Spleen (tissue), 11 donors: Measurements from ENCODE around the gene TRIM60. TPM values are rescaled to one million over a fixed set of nuclear protein-coding genes. Genes with fewer than 3 reads are reported as not detected.

ENCODE experiments used
- DNase-seq: peaks from one replicate; pipeline ENCODE4 v3.0.0-alpha.2; 2020
- H3K27ac ChIP-seq, 8 donors: fragments of 200-600 bp; sonication (generic) in 7 of 8; 1 replicate in 4 of 8; 2 replicates in 4 of 8; pipeline versions ENCODE4 v1.5.0 to v1.8.0; 2016 to 2021; ENCODE audit warnings: inconsistent platforms in 4 of 8, mild to moderate bottlenecking in 4 of 8, moderate library complexity in 1 of 8
- H3K27me3 ChIP-seq, 7 donors: fragments of 200-600 bp; sonication (generic) in 6 of 7; replicated peaks in 1 of 7; 1 replicate in 4 of 7; 2 replicates in 3 of 7; pipeline versions ENCODE4 v1.5.0 to v1.8.0; 2016 to 2021; ENCODE audit warnings: inconsistent platforms in 3 of 7, mild to moderate bottlenecking in 1 of 7
- H3K36me3 ChIP-seq, 6 donors: fragments of 200-600 bp; sonication (generic) in 5 of 6; 1 replicate in 4 of 6; 2 replicates in 2 of 6; pipeline versions ENCODE4 v1.5.0 to v1.8.0; 2016 to 2021; ENCODE audit warnings: inconsistent platforms in 2 of 6
- H3K4me1 ChIP-seq, 6 donors: fragments of 200-600 bp; sonication (generic) in 5 of 6; 1 replicate in 3 of 6; 2 replicates in 3 of 6; pipeline versions ENCODE4 v1.5.0 to v1.8.0; 2016 to 2021; ENCODE audit warnings: inconsistent platforms in 3 of 6
- H3K4me3 ChIP-seq, 8 donors: fragments of 200-600 bp; sonication (generic) in 7 of 8; 1 replicate in 4 of 8; 2 replicates in 4 of 8; pipeline versions ENCODE4 v1.5.0 to v1.8.0; 2016 to 2021; ENCODE audit warnings: inconsistent platforms in 4 of 8, mild to moderate bottlenecking in 4 of 8, moderate library complexity in 2 of 8
- H3K9me3 ChIP-seq, 8 donors: fragments of 200-600 bp; sonication (generic) in 7 of 8; 1 replicate in 4 of 8; 2 replicates in 4 of 8; pipeline versions ENCODE4 v1.5.0 to v1.8.0; 2016 to 2021; ENCODE audit warnings: inconsistent platforms in 4 of 8
- POLR2A ChIP-seq, 3 donors: fragments of 450-650 bp; IDR thresholded peaks; one replicate each; pipeline ENCODE4 v1.5.1; 2017; ENCODE audit warnings: antibody characterized with exemption in 3 of 3, mild to moderate bottlenecking in 1 of 3
- POLR2AphosphoS5 ChIP-seq, 3 donors: sonication (generic); formaldehyde crosslinking; IDR thresholded peaks; one replicate each; pipeline ENCODE4 v1.5.1; 2017; ENCODE audit warnings: antibody characterized with exemption in 3 of 3
- WGBS, 5 donors: extraction: QIAGEN DNeasy Blood & Tissue Kit in 3 of 5; methylation state at CpG; one replicate each; pipeline versions ENCODE4 v1.1.5 to v1.1.7; 2013 to 2018; 5-methylcytosine and 5-hydroxymethylcytosine counted together
- intact Hi-C: fragments of 100-400 bp; cut with DNase I; formaldehyde crosslinking; loops from one replicate; pipeline ENCODE4 v1.15.0; 2023; ENCODE audit warnings: low total_unique reads
- polyA plus RNA-seq, 3 donors: library from polyadenylated mRNA; stranded (reverse); fragments of 200-250 nt; gene quantifications; one replicate each; pipeline ENCODE4 v1.2.1, GENCODE V29; 2013
- total RNA-seq, 7 donors: library from RNA; depleted of rRNA in 3 of 7; stranded (reverse); fragments of >200 nt in 3 of 7; fragmentation: NEBNext Ultra II Directional in 4 of 7; extraction: Animal tissue kit (Norgen Biotek cat#: 25700) in 4 of 7; gene quantifications; one replicate each; pipeline versions ENCODE4 v1.1.0 to v1.2.1, GENCODE V29; 2016 to 2021
- TF ChIP-seq, protein P1 (sequence below), 11 experiments: fragments of 200-600 bp in 7 of 11; fragments of 450-650 bp in 4 of 11; sonication (generic) in 4 of 11; IDR thresholded peaks in 8 of 11; conservative IDR thresholded peaks in 3 of 11; 1 replicate in 7 of 11; 2 replicates in 4 of 11; pipeline versions ENCODE4 v1.4.0 to v1.8.0; 2016 to 2021; ENCODE audit warnings: antibody characterized with exemption in 11 of 11, inconsistent platforms in 4 of 11, mild to moderate bottlenecking in 1 of 11
- donor health status: healthy with polysubstance abuse.
- donor health status: DM: no; HTN: no; CAD: no; lungs with moderate emphysema.
- donor health status: DM: no; HTN: no; CAD: no.
- donor health status: Bipolar disorder and iron deficiency.
- donor health status: healthy.
- donor health status: DM: no; HTN: no; CAD: no.
- donor health status: DM: yes; HTN: yes; CAD: no.

Gene TRIM60
- total and polyA plus RNA-seq, 10 donors: not detected

DNA sequence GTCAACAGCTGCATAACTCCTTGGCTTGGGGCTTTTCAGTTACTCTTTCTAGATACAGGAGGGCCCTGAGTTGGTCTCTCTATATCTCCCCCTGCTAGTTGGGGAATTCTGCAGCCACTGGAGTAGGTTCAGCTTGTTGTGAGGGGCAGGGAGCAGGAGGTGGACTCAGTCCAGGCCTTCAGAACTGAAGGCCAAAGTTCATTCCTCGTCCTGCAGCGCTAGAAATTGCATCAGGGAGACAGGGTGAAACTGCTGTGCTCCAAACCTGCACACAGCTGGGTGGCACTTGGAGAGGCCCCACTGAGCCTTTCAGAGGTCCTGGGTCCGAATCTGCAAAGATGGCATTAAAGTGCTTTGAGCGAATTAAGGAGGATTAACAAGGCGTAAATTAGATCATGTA, 24.9 kb upstream of the TRIM60 start:
- Histone ChIP-seq H3K36me3 (no peaks in the 10 kb centered on the region), H3K9me3 (no peaks in the 10 kb centered on the region), H3K27ac (no peak overlapping the region), H3K4me1 (no peaks in the 10 kb centered on the region), H3K27me3 (no peaks in the 10 kb centered on the region), H3K4me3 (no peak overlapping the region)
- intact Hi-C loops: no loop called here
- TF ChIP-seq, protein P1, sequence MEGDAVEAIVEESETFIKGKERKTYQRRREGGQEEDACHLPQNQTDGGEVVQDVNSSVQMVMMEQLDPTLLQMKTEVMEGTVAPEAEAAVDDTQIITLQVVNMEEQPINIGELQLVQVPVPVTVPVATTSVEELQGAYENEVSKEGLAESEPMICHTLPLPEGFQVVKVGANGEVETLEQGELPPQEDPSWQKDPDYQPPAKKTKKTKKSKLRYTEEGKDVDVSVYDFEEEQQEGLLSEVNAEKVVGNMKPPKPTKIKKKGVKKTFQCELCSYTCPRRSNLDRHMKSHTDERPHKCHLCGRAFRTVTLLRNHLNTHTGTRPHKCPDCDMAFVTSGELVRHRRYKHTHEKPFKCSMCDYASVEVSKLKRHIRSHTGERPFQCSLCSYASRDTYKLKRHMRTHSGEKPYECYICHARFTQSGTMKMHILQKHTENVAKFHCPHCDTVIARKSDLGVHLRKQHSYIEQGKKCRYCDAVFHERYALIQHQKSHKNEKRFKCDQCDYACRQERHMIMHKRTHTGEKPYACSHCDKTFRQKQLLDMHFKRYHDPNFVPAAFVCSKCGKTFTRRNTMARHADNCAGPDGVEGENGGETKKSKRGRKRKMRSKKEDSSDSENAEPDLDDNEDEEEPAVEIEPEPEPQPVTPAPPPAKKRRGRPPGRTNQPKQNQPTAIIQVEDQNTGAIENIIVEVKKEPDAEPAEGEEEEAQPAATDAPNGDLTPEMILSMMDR (IDR thresholded peaks at IDR 0.05 in 8 of 11, conservative IDR thresholded peaks at IDR 0.05 in 3 of 11): no peak
- TF ChIP-seq POLR2A (IDR thresholded peaks at IDR 0.05) (no peak), POLR2AphosphoS5 (IDR thresholded peaks at IDR 0.05) (no peak)
- WGBS, 5 donors: 55 to 89% (median 83%) methylated on average over 5 of the region's 5 CpGs
- DNase-seq: no peak

DNA sequence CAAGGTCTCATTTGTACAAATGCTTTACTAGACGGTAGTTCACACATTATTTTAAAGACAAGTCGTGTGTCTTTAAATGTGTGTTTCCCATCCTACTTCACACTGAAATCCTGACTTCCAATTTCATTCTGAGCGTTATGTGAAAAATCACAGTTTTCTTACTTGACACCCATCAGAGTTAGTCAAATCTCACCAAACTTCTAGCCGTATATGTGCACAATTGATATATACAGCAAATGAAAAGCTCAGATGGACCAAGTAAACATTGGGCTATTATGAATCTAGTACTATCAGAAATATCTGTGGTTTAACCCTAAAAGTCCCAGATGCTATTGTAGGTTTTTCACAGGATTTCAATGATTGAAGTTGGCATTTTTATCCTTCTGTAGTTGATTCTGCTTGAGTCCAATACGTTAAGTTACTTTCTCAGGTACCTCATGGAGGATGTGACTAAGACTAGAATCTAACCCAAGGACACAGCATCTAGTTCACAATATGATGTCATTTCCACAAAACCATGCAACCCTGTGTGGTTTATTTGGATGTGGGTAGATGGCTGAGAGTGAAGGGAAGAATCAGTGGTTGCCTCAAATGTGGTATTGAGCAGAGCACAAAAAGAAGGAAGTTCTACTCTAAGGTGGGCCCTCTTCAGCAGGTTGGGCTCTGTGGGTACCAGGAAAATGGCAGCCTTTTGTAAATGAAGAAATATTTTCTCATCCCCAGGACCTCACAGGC, 22.1 kb upstream of the TRIM60 start:
- intact Hi-C loops: no loop called here
- Histone ChIP-seq H3K9me3 (no peaks in the 10 kb centered on the region), H3K27me3 (no peaks in the 10 kb centered on the region), H3K4me3 (no peak overlapping the region), H3K36me3 (no peaks in the 10 kb centered on the region), H3K27ac (no peak overlapping the region), H3K4me1 (no peaks in the 10 kb centered on the region)
- DNase-seq: no peak
- WGBS, 5 donors: 66 to 79% (median 75%) methylated on average over 5 of the region's 5 CpGs
- TF ChIP-seq POLR2AphosphoS5 (IDR thresholded peaks at IDR 0.05) (no peak), POLR2A (IDR thresholded peaks at IDR 0.05) (no peak)
- TF ChIP-seq, protein P1 (IDR thresholded peaks at IDR 0.05 in 8 of 11, conservative IDR thresholded peaks at IDR 0.05 in 3 of 11): no peak

DNA sequence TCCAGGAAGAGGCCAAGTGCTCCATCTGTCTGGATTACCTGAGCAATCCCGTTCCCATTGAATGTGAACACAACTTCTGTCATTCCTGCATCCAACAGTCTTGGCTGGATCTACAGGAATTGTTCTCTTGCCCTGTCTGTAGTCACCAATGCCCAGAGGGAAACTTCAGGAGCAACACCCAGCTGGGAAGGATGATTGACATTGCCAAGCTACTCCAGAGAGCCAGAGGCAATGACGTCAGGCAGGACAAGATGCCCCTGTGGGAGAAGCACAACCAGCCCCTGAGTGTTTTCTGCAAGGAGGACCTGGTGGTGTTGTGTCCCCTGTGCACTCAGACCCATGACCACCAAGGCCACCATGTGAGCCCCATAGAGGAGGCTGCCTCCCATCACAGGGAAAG, 21.3 kb upstream of the TRIM60 start:
- Histone ChIP-seq H3K27ac (no peak overlapping the region), H3K27me3 (no peaks in the 10 kb centered on the region), H3K4me3 (no peak overlapping the region), H3K9me3 (no peaks in the 10 kb centered on the region), H3K4me1 (no peaks in the 10 kb centered on the region), H3K36me3 (no peaks in the 10 kb centered on the region)
- DNase-seq: no peak
- WGBS, 5 donors: 75 to 100% (median 80%) methylated on average over 2 of the region's 2 CpGs
- TF ChIP-seq POLR2A (IDR thresholded peaks at IDR 0.05) (no peak), POLR2AphosphoS5 (IDR thresholded peaks at IDR 0.05) (no peak)
- TF ChIP-seq, protein P1 (IDR thresholded peaks at IDR 0.05 in 8 of 11, conservative IDR thresholded peaks at IDR 0.05 in 3 of 11): no peak
- intact Hi-C loops: no loop called here

DNA sequence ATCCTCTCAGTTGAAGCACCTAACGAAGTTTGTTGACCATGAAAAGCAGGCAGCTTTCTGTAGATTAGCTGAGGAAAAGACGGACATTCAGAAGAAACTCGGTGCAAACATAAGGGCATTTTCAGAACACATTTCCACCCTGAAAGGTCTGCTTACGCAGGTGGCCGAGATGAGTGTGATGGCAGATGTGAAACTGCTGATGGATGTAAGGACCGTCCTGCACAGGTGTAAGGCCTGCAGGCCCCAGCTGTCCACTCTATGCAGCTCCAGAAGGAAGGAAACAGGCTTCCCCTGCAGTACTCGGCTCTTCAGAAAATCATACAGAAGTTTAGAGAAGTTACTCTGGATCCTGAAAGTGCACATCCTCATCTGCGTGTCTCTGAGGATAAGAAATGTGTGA, 20.8 kb upstream of the TRIM60 start:
- DNase-seq: no peak
- H3K27me3 ChIP-seq: no peaks in the 10 kb centered on the region
- H3K9me3 ChIP-seq: no peaks in the 10 kb centered on the region
- H3K36me3 ChIP-seq: no peaks in the 10 kb centered on the region
- no peak for TF ChIP-seq POLR2AphosphoS5 (IDR thresholded peaks at IDR 0.05)
- no peak for TF ChIP-seq POLR2A (IDR thresholded peaks at IDR 0.05)
- TF ChIP-seq, protein P1 (IDR thresholded peaks at IDR 0.05 in 8 of 11, conservative IDR thresholded peaks at IDR 0.05 in 3 of 11): no peak
- WGBS, 5 donors: 72 to 82% (median 75%) methylated on average over 8 of the region's 8 CpGs
- intact Hi-C loops: no loop called here
- H3K27ac ChIP-seq: no peak overlapping the region
- no peaks in the 10 kb centered on the region for H3K4me1 ChIP-seq
- H3K4me3 ChIP-seq: no peak overlapping the region
